ENCODE data around the gene DLG2. TPM values are rescaled to one million over a fixed set of nuclear protein-coding genes. Genes with fewer than 3 reads are reported as not detected.

DLG2 gene
- total and polyA plus RNA-seq, 2 of the 4 experiments (the other 2 are of a cell fraction), result 0.31 to 0.36 TPM

DNA sequence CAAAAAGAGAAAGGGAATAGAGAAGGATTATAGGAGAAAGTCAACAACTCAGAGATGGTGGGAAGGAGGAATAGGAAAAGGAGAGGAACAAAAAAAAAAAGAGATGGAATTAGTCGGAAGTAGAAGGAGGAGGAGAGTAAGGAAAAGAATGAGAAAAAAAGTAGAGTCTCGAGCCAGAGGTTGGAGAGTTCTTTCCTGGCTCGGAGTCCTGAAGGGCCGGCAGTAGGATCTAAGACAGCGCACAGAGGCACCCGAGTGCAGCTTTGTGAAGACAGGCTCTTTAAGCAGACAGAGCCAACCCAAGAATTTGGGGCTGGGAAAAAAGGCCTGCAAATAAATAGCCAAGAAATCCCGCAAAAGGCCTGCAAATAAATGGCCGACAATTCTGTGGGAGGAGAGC, 2170.6 kb downstream of the DLG2 start:
- Histone ChIP-seq H3K79me1 (ENCODE audit: low read depth in 1 of 2, low read length in 2 of 2) (no peaks in the 10 kb centered on the region), H3K9me1 (ENCODE audit: insufficient read depth, low read length) (no peaks in the 10 kb centered on the region), H3K36me3 (ENCODE audit: control insufficient read depth, insufficient read depth, low read length) (no peaks in the 10 kb centered on the region), H3K4me3 (ENCODE audit: insufficient read depth, low read depth, low read length) (no peak overlapping the region), H2AFZ (replicated peaks; ENCODE audit: low read length, poor library complexity) (no peak overlapping the region), H3K9me3 (ENCODE audit: control insufficient read depth, insufficient read depth, low read length) (no peaks in the 10 kb centered on the region), H3K4ac (ENCODE audit: low read depth, low read length) (no peak overlapping the region), H2BK20ac (ENCODE audit: low read depth, low read length) (no peak overlapping the region), H2BK5ac (ENCODE audit: low read depth, low read length, poor library complexity, severe bottlenecking) (no peak overlapping the region), H3K4me2 (ENCODE audit: low read depth, low read length) (no peak overlapping the region), H2BK120ac (ENCODE audit: low read depth, low read length) (no peak overlapping the region), H3K27me3 (ENCODE audit: control insufficient read depth, insufficient read depth, low read length) (no peaks in the 10 kb centered on the region), H4K20me1 (ENCODE audit: insufficient read depth, low read length) (no peaks in the 10 kb centered on the region), H3K23ac (ENCODE audit: low read depth, low read length) (no peak overlapping the region), H4K8ac (ENCODE audit: low read depth in 2 of 2, low read length in 2 of 2) (no peak overlapping the region), H3K9ac (ENCODE audit: low read depth, low read length) (no peak overlapping the region), H3K4me1 (ENCODE audit: control insufficient read depth, insufficient read depth, low read length) (no peaks in the 10 kb centered on the region), H2AK5ac (ENCODE audit: low read depth, low read length) (no peak overlapping the region), H2AK9ac (replicated peaks; ENCODE audit: low read depth, low read length, poor library complexity) (no peak overlapping the region), H3K14ac (replicated peaks; ENCODE audit: low read depth, low read length) (no peak overlapping the region), H3K27ac (ENCODE audit: insufficient read depth, low read length) (no peak overlapping the region), H3K18ac (ENCODE audit: low read depth, low read length) (no peak overlapping the region), H4K91ac (ENCODE audit: insufficient read depth, low read depth, low read length) (no peak overlapping the region), H2BK15ac (ENCODE audit: low read depth, low read length) (no peak overlapping the region), H4K5ac (ENCODE audit: low read depth, low read length) (no peak overlapping the region), H3K56ac (ENCODE audit: extremely low read depth, insufficient read depth, low read length) (no peak overlapping the region)
- TF ChIP-seq RCOR1 (IDR thresholded peaks at IDR 0.05; ENCODE audit: insufficient replicate concordance, low read length) (no peak), RAD21 (IDR thresholded peaks at IDR 0.05; ENCODE audit: low read length) (no peak), MXI1 (IDR thresholded peaks at IDR 0.05; ENCODE audit: borderline replicate concordance, low read depth, low read length) (no peak), MAFK (IDR thresholded peaks at IDR 0.05; ENCODE audit: low read depth, low read length) (no peak), SMC3 (IDR thresholded peaks at IDR 0.05; ENCODE audit: low read depth, low read length) (no peak), RFX5 (IDR thresholded peaks at IDR 0.05; ENCODE audit: low read depth, low read length) (no peak), POLR2A (IDR thresholded peaks at IDR 0.05; ENCODE audit: low read depth, low read length) (no peak), CTCF (conservative IDR thresholded peaks at IDR 0.05; ENCODE audit: low read depth, low read length) (no peak), MAZ (IDR thresholded peaks at IDR 0.05; ENCODE audit: borderline replicate concordance, low read depth, low read length) (no peak), CEBPB (IDR thresholded peaks at IDR 0.05; ENCODE audit: low read depth, low read length) (no peak), NFE2L2 (IDR thresholded peaks at IDR 0.05; ENCODE audit: low read depth, low read length) (no peak), CHD1 (IDR thresholded peaks at IDR 0.05; ENCODE audit: low read depth, low read length) (no peak), FOS (IDR thresholded peaks at IDR 0.05; ENCODE audit: low read depth, low read length) (no peak), BHLHE40 (IDR thresholded peaks at IDR 0.05; ENCODE audit: low read depth, low read length) (no peak)
- TF ChIP-seq, protein P1, sequence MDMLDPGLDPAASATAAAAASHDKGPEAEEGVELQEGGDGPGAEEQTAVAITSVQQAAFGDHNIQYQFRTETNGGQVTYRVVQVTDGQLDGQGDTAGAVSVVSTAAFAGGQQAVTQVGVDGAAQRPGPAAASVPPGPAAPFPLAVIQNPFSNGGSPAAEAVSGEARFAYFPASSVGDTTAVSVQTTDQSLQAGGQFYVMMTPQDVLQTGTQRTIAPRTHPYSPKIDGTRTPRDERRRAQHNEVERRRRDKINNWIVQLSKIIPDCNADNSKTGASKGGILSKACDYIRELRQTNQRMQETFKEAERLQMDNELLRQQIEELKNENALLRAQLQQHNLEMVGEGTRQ (IDR thresholded peaks at IDR 0.05; ENCODE audit: low read depth, low read length), result no peak
- TF ChIP-seq, protein P2, sequence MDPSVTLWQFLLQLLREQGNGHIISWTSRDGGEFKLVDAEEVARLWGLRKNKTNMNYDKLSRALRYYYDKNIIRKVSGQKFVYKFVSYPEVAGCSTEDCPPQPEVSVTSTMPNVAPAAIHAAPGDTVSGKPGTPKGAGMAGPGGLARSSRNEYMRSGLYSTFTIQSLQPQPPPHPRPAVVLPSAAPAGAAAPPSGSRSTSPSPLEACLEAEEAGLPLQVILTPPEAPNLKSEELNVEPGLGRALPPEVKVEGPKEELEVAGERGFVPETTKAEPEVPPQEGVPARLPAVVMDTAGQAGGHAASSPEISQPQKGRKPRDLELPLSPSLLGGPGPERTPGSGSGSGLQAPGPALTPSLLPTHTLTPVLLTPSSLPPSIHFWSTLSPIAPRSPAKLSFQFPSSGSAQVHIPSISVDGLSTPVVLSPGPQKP (IDR thresholded peaks at IDR 0.05; ENCODE audit: borderline replicate concordance, low read depth, low read length), result no peak
- in situ Hi-C loops (cut with MboI; ENCODE audit: low sequenced_read_pairs), result no loop called here
- no peak for DNase-seq
- CTCF ChIA-PET, result no interaction called here
- intact Hi-C loops (cut with micrococcal nuclease), result no loop called here
- POLR2A ChIA-PET (ENCODE audit: unreplicated experiment), result no interaction called here
- ATAC-seq (ENCODE audit: low read depth), result no peak
- BruUV-seq (replicated peaks), result no TSS peak
- WGBS, 2 experiments (ENCODE audit: extremely low coverage in 2 of 2, insufficient read length in 1 of 2), result 60 to 100% methylated on average over 1 to 5 of the region's 8 CpGs
- dilution Hi-C loops (cut with HindIII; ENCODE audit: low sequenced_read_pairs, unreplicated experiment), result no loop called here

All from IMR-90 (cell line).